Nasal cavity respiratory epithelium epithelial cell of viscerocranial mucosa (primary cell): ENCODE results near the gene NMB. TPM values are rescaled to one million over a fixed set of nuclear protein-coding genes. Genes with fewer than 3 reads are reported as not detected.

Experiments
- total RNA-seq: library from RNA; depleted of rRNA; stranded (reverse); fragments of >200 nt; gene quantifications from 2 replicates; pipeline ENCODE4 v1.2.3, GENCODE V29; 2014

The NMB gene
- total RNA-seq: 1.2 and 1.4 TPM in 2 replicates

DNA sequence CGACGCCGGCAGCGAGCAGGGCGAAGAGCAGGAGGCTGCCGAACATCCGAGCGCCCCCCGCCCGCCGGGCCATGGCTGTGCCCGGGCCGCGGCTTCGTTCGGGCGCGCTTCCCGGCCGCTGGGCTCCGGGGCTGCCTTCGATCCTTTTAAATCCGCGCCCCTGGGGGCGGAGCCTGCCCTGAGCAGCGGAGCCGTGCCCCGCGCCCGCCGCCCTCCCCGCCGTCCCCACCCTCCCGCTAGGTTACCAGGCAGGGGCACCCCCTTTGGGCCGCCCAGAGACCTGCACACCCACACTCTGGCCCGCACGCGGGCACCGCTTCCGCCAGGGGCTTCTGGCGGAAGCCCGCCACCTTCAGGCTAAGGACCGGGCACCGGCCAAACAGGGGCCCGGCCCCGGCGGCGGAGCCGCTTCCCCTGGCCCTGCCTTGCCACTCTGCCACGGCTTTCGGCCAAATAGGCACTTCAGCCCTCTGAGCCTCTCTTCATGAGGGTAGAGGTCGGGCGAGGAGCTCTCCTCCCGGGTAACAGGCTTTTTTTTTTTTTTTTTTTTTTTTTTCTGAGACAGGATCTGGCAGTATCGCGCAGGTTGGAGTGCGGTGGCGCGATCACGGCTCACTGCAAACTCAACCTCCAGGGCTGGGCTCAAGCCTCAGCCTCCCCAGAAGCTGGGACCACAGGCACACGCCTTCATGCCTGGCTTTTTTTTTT is at the start of gene NMB:
TSS of gene NMB (minus strand) at position 120 of the 708 bp plus-strand sequence. CDS start at position 73, 47 bp downstream.

DNA sequence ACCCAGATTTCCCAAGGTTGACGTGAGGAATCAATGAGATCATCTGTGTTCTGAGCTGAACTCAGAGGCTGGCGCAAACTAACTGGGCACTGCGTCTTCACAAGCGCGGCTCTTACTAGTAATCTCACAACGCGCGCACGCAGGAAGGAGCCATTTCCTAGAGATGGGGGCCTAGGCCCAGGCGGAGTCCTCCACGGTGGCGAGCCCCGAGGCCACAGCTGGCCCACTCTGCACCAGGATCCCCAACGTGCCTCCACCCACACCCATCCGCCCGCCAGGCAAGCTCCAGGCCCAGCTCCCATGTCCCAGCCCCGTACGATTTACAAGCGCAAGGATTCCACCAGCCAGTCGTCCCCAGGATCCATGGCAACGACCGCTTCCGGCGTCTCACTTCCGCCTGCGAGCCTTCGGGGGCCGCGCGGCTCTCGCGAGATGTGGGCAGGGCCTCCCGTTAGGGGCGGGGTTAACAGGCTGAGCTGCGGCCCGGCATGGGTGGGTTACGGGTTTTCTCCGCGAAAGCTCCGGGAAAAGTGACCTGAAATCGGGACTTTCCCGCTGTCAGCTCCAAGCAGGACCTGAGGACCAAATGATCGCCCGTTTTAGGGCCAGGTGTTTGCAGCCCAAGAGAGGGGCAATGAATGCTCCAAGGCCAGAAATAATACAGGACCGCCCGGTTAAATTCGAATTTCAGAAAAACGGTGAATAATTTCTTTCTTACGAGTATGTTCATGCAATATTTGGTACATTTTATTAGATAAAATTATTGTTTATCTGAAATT is 3.9 kb downstream of the NMB start, which contains the start of gene WDR73:
TSS of gene WDR73 (minus strand) at position 374 of the 779 bp plus-strand sequence. CDS start at position 365, 9 bp downstream.

Other genes starting within 250 kb of the NMB start
- 3.8 and 7.9 TPM in 2 replicates for gene ZSCAN2, start 57.2 kb downstream of the NMB start, total RNA-seq
- gene WDR73, start 3.9 kb downstream of the NMB start, total RNA-seq: 27.7 and 28.7 TPM in 2 replicates
- 172 and 190 TPM in 2 replicates for gene SEC11A, start 57.9 kb upstream of the NMB start, total RNA-seq
- gene ZNF592, start 90.4 kb upstream of the NMB start, total RNA-seq: 3.4 and 9.9 TPM in 2 replicates
- gene ALPK3, start 159.2 kb upstream of the NMB start, total RNA-seq: under 0.01 and 0.85 TPM in 2 replicates
- not detected in 2 replicates for gene SLC28A1, start 226.5 kb upstream of the NMB start, total RNA-seq